Activated CD8-positive, alpha-beta memory T cell treated with anti-CD3 and anti-CD28 coated beads, Interleukin-2, amount 50 U/mL, for 1 hour (primary cell): Measurements from ENCODE around the gene PLA2G6.
"Not testable (repeated sequence)": the region's sequence is repeated elsewhere in the genome, so short reads cannot be mapped to it uniquely, and the experiment has no call there.

ENCODE experiments used
- DNase-seq: peaks from one replicate; pipeline ENCODE4 v3.0.0-alpha.2; 2020; ENCODE audit errors: extremely low read depth

Gene PLA2G6

DNA sequence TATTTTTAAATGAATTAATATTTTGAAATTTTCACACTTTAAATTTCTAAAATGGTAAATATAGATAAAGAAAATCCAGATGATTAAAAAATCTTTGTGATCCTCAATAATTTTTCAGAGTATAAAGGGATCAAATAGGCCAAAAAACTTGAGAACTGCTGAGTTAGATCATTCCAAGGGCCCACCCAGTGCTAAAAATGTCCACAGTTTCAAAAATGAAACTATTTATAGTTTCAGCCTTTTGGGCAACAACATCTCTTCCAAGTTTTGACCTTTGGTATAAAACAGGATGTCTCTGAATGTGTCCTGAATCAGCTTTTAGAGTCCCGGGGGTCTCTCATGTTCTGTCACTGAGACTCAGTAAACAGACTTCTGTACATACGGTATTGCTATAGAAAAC is 50.2 kb downstream of the PLA2G6 start:
- no peak for DNase-seq

DNA sequence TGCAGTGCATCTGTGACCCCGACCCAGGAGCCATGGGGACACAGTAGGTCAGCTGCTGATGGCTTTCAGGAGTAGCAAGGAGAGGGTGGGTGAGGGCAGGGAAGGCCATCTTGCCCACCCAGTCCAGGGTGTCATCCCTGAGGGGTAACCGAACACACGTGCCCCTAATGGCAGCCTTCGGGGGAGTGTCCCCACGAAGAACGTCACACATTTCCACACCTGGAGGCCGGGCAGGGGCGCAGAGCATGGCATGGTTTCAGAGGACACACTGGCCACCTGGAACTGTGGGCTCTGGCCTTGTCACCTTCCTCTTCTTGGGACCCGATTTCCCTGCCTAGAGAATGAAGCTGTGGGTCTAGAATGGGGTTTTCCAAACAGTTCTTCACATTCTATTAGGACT is 51.8 kb downstream of the PLA2G6 start:
- no peak for DNase-seq

DNA sequence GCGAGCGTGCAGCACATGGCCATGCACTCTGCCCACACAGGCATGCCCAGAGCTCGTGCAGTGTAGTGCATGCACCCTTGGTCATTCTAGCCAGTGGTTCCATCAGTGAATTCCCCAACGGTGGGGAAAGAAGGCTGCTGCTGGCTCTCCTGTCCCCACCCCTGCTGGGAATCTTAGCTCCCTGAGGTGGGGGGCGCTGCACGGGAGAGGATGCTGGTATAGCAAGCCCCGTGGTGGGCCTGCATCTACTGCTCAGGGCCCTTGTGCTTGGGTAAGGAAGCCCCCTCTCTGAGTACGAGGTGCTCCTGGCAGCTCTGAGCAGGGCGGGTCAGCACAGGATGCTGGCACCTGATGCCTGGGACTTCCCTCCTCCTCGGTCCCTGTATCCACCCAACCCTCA is 52.6 kb downstream of the PLA2G6 start:
- DNase-seq = no peak

DNA sequence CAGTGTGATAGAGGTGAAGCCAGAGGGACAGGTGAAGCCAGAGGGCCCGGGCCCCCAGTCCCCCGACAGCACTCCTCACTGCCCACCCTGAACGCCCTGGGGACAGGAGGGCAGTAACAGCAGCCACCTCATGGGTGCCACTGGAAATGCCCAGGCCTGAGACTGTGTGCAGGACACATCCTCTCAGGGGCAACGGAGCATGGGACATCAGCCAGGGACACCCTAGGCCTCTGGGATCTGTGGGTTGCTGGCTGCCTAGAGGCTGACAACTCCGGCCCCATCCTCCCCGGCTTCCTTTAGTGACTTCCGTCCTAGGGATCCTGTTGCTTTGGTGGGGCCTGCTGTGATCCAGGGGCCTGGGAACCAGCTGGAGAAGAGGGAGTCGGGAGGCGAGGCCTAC is 53.8 kb downstream of the PLA2G6 start:
- DNase-seq = no peak

DNA sequence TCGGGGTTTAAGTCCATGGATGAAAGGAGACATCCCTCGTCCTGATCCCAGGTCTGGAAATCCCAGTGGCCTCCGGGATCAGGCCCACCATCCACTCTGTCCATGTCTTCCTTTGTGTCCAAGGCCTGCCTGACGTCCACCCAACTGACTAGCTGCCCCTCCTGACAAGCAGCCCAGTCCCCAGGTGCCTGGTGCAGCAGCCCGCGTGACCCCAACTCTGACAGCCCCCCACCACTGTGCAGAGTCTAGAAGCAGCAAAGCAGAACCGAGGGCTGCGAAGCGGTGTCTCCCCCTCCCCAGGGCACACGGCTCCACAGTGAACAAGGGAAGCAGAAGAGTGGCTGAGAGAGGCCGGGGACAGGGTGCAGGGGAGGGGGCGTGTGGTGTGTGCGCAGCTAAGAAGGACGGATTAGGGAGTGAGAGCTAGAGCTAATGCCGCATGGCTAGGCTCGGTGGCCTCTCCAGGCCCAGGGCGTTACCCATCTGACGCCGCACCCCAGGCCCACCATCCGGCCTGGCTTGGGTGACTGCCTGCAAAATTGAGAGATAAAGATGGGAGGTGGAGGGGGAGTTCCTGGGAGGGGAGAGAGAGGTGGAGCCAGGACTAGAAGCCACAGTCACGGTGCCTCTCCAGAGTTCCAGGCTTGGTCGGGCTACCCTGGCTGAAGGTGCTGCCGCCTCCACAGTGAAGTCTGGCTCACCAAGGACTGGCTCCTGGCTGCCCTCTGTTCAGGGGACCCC is 54.5 kb downstream of the PLA2G6 start:
- DNase-seq = no peak

DNA sequence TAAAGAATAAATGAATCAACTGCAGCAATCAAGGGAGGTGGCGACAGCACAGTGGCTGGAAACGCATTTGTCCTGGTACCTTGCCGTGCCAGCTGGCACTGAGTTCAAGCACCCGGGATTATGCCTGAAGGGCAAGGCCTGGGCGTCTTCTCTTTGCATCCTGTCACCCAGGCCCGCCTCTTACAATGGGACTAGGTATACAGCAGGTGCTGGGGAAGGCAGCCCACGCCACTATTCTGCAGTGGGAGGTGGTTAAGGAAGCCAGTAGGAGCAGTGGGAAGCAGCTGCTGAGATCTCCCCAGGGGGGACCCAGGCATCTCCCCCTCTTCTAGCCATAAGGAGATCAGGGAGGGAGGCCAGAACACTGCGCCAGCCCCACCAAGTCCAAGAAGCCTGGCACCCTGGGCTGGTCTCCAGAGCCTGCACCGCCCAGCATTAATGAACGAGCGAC is 55.9 kb downstream of the PLA2G6 start:
- no peak for DNase-seq

DNA sequence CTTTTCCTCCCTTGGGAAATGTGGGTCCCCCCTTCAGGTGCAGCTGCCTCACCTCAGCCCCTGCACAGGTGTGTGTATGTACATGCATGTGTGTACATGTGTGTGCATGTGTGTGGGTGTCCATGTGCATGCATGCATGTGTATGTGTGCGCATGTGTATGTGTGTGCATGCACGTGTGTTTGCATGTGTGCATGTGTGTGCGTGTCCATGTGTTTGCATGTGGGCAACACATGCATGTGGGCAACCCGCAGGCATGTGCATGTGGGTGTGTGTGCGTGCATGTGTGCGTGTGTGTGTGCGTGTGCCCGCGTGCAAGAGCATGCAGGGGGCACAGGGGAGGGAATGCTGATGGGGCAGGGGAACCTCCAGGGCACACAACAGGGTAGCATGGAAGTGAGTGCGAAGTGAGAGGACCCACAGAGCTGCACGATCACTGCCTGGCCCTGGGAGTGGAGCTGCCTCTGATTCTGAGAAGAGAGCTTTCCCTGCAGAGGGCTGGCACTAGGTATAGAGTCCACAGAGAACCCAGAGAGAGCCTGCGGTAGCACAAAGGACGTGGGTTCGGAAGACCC is 56.5 kb downstream of the PLA2G6 start:
- DNase-seq = no peak

DNA sequence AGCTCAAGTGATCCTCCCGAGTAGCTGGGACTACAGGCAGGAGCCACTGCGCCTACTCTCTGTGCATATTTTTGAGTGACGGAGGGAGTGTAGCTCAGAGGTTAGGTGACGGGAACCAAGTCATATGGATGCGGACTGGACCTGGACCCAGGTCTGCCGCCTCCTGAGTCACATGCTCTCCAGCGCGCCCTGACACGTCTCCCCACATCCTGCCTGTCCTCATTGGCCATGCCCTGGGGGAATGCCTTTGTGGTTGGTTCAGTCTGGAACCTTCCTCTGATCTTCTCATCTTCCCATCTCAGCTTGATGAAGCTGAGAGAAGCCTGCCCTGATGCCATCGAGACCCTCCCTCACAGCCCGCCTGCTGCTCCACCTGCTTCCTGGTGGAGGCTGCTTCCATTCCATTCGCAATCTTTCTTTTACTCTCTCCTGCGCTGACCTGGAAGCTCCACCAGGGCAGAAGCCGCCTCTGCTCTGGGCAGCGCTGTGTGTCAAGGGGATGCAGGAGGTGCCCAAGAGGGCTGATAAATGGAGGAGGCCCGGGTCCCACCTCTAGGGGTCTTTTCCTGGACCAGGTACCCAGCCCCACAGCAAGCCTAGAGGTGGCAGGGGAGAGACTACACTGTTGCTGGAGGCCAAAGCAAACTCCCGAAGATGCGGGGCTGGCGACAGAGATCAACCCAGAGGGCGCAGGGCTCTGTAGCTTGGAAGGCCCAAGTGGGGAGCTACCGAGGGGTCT is 57.2 kb downstream of the PLA2G6 start:
- DNase-seq = no peak

DNA sequence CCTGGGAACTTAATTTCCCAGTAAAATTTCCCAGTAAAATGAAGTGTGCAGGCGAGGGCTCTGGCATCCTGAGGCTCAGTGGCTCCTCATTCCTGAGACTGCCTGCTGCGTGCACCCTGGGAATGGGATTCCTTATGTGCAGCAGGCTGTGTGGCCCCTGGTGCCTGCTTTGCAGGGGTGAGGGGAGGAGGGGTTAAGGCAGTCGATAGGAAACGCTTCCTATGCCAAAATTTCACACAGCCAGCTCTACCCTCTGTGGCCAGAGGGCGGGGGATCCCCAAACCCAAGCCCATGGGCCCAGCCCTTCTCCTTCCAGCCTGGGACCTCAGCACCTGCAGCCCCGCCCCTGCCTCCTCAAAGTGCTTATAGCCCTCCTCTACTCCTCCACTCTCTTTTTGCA is 59.0 kb downstream of the PLA2G6 start:
- DNase-seq = no peak

DNA sequence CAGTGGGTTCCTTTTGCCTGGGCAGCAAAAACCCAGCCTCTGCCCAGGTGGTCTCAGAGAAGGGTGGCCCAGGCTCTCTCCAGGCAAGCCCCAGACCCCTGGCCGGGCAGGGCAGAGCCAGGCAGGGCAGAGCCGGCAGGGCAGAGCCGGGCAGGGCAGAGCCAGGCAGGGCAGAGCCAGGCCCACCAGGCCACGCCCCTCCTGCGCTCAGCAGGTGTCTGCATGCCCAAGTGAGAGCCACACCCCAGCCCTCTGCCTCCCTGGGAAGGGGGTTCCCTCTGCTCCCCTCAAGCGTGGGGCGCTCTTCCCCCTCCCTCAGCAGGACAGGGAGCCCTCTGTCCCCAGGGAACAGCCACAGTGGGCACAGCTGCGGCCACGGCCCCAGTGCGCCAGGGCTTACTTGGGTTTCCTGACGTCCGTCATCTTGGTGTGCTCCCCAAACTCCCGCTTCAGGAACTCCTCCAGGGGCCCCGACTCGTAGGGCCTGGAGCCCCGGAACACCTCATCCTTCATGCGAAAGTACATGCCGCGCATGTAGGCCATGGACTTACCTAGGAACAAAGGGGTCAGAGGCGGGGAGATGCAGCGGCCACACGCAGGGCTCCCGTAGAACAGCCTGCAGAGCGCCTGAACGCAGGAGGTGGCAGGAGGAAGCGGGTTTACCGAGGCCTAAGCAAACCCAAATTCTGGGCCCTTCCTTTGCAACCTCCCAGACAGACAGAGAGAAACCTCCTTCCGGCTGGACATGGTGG is 61.1 kb downstream of the PLA2G6 start:
- no peak for DNase-seq

DNA sequence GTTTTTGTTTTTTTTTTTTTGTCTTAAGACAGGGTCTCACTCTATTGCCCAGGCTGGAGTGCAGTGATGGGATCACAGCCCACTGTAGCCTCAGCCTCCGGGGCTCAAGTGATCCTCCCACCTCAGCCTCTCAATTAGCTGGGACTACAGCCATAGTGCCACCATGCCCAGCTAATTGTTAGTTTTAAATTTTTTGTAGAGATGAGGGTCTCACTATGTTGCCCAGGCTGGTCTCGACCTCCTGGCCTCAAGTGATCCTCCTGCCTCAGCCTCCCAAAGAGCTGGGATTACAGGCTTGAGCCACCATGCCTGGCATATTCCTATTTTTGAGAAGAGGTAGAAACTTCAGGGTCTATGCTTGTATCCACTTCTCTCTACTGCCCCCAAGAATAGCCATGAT is 62.9 kb downstream of the PLA2G6 start:
- not testable (repeated sequence) for DNase-seq

DNA sequence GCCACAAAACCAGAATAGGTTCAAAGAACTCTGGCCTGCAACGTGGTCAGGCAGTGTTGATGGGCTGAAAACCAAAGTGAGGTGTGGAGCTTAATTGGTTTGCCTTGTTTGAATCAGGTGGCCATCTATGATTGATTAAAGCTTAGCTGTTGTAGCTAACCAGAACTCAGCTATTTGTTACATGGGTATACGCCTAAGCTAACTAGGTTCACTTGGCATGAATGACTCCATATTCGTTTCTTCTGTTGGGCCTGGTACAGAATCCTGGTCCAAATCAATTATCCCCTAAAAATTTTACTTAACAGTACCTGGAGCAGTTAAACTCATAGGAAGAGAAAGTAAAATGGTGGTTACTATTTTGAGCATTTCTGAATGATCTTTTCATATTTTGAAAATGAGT is 63.4 kb downstream of the PLA2G6 start:
- DNase-seq = no peak

DNA sequence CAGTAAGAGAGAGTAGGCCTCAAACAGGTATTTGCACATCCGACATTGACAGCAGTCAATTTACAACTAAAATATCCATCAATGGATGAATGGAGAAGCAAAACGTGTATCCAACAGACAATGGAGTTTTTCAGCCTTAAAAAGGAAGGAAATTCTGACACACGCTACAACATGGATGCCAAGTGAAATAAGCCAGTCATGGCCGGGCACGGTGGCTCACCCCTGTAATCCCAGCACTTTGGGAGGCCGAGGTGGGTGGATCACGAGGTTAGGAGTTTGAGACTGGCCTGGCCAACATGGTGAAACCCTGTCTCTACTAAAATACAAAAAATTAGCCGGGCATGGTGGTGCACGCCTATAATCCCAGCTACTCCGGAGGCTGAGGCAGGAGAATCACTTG is 64.1 kb downstream of the PLA2G6 start:
- DNase-seq = not testable (repeated sequence)

DNA sequence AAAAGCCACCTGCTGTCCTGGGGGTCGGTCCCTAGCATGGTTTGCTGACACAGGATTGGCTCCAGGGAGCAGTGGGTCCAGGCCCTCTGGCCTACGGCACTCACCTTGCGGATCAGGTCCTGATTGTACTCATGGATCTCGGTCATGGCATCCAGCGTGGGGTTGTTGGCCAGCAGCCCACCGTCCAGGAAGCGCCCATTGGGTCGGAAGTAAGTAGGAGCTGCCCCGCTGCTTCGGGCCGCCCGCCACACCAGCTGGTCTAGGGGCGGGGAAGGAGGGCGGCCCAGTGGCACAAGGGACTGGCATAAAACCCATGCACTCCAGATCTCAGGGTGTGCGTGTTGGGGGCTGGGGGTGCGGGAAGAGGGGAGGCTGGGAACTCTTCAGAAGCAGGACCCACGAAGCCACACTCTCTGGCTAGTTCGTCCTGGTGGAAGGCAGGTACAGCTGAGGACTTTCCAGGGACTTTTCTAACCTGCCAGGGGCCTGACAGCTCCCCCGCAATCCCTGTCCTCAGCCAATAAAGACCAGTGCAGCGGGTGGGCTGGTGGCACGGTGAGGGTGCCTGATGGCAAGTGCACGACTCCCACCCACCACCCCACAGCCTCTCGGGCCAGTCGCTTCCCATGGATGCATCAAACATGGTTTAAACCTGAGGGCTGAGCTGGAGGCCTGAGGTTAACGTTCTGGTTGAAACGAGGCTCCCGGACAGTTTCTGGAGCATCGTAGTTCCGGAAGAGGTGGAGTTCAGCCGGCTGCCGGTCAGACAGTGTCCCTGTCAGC is 66.0 kb downstream of the PLA2G6 start:
- no peak for DNase-seq

DNA sequence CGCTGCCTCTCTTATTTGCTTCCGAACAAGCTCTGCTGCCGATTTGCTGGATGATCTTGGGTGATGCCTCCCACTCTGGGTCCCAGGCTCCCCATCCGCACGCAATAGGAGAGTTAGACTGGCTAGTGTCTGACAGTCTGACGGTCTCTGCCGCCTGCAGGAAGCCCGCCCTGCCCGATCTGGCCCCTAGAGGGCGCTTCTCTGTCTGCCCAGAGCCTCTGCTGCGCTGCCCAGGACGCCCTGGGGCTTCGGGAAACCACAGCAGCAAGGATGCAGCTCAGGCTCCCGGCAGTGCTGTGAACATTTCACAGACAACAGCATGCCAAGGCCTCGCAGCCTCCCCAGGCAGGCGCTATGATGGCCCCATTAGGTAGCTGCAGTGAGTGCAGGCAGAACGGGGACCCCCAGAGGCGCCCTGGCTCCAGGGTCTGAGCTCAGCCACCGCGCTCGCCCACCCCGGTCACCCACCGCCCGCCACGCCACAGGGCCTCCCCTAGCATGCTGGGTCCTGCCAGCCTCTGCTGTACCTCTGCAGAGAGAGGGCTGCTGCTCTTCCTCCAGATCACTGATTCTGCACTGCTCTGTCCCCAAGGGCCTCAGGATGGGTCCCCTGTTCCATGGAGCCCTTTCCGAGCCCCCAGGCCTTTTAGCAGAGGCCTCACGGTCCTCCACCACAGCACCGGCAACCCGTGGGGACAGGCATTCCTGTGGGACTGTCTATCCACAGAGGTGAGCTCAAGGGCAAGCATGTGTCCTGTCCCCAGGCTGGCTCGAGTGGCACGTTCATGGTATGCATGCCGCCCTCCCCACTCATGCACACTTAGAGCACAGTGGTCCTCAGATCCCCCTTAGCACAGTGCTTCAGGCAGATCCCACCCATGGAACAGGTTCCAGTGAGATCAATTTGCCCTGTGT is 66.9 kb downstream of the PLA2G6 start:
- DNase-seq = peak; percentile 16

DNA sequence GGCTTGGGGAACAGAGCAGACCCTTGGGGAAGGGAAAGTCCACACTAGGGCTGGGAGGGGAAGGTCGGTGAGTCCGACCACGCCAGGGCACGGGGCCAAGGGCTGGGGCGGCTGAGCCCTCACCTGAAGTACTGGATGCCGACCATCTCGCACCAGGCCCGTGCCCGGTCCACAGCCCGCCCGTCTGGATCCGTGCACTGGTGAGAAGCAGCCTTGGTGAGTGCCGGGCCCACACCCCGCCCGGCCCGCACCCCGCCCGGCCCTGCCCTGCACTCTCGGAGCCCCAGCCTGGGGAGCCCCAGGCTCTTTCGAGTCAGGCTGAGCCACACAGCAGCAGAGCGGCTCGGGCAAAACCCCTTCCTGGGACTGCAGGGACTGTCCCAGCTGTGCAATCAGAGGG is 69.2 kb downstream of the PLA2G6 start:
- DNase-seq = no peak

DNA sequence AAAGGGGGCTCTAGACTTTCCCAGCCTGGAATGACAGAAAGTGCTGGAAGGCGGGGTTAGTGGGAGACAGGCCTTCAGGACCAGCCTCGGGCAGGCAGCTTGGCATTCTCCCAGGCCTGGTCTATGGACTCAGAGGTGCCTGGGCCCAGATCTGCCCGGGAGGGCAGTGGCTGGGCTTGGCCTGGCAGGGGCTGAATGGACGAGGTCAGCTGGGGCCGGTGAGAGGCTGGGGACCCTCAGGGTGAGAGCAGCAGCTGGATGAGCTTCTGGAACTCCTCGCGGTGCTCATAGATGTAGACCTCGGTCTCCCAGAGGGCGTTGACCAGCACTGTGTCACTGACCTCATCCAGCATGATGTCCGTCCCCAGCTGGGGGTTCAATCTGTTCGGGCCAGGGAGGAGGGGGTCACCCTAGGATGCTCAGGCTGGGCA is 69.7 kb downstream of the PLA2G6 start:
- no peak for DNase-seq

DNA sequence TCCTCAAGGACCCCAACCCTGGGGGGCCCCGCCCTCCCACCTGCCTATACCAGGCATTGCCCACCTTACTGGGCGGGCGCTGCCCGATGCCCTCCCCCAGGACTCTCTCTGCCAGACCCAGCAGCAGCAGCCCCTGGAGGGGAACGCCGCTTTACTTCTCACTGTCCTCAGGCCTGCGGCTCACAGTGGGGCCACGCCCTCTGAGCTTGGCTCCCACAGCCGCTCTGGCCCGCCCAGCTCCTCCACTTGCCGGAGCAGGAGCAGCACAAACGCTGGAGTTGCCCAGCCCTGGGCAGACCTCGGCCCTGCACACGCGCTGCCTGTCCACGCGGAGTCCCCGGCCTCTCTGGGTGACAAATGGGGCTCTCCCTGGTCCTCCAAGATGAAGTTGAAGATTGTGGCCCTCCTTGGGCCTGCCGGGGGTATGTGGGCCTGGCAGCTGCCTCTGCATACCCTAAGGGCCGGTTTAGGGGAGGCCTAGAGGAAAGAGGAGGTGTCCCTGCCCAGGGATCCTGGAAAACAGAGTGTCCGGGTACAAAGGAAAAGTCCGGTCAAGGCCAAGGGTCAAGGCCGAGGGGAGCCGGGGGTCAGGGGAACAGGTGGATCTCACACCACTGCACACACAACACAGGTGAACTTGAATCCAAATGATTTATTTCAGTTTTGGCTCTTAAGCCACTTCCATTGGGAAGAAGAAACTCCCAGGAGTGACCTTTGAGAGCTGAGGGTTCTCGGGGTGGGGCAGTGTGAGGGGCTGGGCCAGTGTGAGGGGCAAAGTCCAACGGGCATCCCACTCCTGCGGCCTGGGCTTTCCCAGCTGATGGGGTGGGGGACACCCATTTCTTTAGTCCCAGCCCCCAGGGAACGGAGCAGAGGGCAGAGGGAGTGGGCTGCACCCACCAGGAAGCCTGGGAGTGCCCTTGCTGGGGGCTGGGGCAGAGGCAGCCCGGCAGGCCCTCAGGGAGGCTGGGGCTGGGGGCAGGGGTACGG is 70.5 kb downstream of the PLA2G6 start:
- no peak for DNase-seq
